Inferior parietal cortex (tissue), 1 donor: ENCODE data around the gene INF2.

Experiments used
- DNase-seq: peaks from one replicate; pipeline ENCODE4 v3.0.0-alpha.2; 2016; ENCODE audit errors: extremely low spot score

INF2 gene

DNA sequence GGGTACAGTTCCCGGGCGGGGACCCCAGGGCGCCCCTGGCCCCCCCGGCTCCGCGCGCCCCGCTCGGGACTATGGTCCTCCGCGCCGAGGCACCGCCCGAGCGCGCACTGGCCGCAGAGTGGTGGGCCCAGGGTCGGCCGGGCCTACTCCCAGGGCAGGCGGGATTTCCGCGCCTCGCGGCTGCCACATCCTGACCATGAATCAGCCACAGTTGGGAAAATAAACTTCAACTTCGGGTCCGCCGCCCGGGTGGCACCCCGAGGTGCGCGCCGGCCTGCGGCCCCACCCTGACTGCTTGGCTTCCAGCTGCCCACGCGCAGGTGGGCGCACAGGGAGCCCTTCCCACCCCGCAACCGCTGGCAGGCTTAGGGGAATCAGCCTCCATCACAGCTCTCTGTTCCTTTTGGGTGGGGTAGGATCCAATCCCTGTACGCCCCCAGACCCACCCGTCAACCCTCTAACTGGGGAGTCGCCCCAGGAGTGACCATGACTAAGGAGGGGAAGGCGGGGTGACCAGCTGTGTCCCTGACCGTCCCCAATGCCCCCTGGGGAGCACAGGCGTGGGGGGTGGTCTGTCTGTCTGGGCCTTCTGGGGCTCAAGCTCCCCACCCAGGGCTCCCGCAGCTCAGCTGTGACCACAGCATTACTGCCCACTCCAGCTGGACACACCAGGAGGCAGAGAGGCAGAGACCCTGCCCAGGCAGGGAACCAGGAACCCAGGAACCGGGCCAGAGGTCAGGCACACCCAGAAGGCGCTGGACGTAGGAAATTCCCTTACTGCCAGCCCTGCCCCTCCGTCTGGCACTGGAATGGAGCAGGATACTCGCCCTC, 678 bp downstream of the INF2 start:
- DNase-seq: no peak

- no peak for DNase-seq
Observed at GRCh38 chr14:104690861-104691455, 1.5 kb downstream of the INF2 start.

- no peak for DNase-seq
Observed at GRCh38 chr14:104691546-104692260, 2.3 kb downstream of the INF2 start.

DNA sequence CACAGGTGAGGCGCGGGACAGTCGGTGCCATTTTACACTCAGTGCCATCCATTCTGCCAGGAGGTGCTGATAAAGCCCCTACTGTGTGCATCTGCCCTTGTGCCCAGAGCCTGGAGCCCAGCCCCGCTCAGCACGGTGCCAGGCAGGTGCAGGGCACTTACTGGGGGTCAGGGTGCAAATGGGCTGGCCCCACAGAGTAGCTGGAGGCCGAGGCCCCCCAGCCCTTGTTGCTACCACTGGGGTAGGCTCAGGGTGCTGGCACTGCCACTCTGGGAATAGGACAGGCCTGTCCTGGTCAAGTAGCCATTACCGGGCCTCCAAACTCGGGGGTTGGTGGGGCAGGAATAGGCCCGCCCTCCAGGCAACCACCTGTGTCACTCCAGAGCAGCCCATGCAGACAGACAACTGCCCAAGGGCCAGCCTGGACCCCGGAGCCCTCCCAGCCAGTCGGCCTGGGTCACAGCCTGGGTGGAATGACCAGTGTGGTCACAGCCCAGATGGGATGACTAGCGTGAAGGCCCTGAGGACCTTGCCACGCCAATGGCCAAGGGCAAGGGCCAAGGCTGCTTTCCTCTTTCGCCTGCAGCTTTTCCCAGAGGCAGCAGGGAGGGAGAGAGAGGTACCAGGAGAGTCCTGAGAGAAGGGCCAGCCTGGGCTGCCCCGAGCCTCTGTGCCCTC, 3.0 kb downstream of the INF2 start:
- DNase-seq: no peak

GRCh38 chr14:104692939-104693315, 3.5 kb downstream of the INF2 start:
- no peak for DNase-seq

DNA sequence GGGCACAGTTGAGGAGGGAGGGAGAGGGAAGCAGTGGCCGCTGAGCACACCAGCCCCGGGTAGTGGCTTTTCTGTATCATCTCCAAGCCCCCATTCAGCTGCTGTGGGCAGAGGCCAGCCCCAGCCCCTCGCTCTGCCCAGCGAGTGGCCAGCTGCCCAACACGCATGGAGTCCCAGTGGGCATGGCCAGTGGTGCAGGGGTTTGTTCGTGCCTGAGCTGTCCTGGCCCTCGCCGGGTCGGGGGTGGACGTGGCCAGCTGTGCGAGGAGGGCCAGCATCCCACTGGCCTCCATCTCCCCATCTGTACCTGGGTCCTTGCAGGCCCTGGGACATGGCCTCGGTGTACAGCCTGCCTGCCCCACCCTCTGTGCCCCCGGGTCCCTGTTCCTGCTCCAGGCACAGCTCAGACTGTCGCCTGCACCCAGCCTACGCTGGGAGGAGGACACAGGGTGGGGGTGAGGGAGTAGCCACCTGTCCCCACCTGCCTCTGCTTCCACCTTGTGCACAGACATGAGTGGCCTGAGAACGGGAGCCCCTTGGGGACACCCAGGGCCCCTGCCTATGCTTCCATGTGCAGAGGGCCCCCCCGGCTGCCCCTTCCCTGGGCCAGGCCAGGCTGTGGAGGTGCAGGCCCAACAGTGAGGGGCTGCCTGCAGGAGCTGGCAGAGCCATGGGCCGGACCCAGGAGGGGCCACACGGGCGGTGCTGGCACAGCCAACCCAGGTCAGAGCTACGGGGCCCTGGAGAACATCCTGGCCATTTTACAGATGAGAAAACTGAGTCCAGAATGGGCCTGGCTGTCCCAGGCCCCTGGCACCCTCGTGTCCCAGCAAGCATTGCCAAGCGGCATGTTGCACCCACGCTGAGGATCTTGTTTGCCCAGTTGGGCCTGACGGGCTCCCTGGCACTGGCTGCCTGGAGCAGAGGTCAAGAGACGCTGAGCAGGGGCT, 4.3 kb downstream of the INF2 start:
- DNase-seq: no peak

DNA sequence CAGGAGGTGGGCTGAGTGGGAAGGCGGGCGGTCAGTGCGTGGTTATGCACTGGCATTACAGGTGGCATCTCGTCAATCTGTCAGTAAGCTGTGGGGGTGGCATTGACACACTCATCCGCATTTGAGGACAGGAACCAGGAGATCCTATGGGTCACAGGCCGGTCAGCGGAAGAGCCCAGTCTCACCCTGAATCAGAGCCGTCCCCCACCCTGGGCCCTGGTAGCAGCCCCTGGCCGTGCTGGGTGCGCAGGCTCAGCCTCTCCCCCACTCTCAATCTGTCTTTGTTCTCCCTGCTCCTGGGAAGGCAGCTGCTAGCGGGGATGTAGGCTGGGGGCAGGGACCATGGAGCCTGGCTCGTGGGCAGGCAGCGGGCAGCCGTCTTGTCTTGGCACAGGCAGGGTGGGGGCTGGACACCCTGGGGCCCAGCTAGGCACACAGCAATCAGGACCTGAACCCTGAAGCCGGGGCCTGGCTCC, 5.1 kb downstream of the INF2 start:
- DNase-seq: peak; percentile 74

- no peak for DNase-seq
Observed at GRCh38 chr14:104694991-104695659, 5.7 kb downstream of the INF2 start.

DNA sequence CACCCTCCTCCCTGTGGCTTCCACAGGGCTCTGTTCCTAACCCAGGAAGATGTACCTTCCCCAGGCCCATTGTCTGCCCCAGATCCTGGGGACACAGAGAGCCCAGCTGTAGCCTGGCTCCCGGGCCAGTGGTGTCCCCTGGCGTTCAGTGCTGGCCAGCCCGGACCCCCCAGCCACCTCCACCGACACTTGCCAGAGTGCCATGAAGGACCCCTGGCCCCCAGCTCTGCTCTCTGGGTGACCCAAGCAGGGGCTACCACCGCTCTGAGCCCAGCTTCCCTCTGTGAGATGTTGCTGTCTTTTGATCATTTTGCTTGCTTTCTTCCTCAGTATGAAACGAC, 6.2 kb downstream of the INF2 start:
- no peak for DNase-seq

GRCh38 chr14:104696671-104697316, 7.4 kb downstream of the INF2 start:
- no peak for DNase-seq

DNA sequence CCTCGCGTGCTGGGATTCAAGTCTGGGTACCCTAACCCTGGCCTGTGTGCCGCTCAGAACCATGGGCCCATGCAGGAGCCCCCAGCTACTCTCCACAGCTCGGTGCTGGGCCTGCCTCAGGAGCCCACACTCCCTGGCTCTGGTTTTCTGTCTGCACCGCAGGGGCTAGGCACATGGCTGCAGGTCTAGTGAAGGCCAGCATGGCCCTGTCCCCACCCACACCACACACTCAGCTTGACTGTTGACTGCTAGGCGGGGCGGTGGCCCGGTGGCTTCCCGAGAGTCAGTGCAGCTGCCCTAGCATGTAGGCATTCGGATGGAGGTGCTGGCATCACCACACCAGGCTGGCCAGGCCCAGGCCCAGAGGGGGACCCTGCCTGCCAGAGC, 7.9 kb downstream of the INF2 start:
- DNase-seq: no peak

GRCh38 chr14:104697892-104698583, 8.6 kb downstream of the INF2 start:
- DNase-seq: no peak

DNA sequence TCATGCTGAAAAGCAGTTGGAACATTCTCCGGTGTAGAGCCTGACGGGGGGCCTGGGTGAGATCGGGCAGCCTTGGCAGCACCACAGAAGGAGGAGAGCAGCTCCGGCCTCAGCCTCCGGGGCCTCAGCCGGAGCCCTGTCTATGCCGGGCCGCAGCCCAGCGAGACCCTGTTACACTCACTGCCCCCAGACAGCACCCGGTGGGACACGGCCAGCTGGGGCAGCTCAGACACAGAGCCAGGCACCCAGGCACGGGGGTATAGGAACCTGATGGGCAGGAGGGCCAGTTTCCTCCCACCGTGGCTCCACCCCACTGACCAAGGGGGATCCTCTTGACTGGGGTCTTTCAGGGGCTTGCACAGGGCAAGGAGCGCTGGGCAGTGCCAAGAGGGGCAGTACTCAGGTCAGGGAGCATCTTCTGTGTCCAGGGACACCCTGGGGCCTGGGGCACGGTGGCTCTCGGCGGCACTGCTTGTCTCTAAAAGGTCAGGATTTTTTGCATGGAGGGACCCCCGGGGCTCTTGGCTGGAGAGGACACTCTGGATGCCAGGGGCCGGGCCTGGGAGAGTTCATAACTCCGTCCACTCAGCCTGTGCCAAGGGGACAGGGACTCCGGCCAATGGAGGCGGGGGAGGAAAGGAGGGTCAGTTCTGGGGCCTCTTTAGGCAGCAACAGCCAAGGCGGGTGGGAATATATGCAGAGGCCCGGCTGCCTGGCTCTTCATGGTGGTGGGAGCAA, 9.4 kb downstream of the INF2 start:
- DNase-seq: no peak

DNA sequence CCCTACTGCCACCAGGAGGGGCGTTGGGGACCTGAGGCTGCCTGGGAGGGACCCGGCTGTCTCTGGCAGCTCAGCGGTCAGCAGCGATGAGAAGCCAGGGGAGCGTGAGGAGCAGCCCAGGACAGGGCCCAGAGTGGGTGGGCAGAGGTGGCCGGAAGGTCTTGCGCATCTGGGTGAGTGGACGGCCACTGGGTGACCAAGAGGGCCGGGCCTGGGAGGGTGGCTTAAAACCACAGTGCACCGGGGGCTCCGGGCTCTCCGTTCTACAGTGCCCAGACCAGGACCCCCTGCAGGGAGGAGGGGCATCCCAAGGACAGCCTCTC, 10.0 kb downstream of the INF2 start:
- DNase-seq: no peak

DNA sequence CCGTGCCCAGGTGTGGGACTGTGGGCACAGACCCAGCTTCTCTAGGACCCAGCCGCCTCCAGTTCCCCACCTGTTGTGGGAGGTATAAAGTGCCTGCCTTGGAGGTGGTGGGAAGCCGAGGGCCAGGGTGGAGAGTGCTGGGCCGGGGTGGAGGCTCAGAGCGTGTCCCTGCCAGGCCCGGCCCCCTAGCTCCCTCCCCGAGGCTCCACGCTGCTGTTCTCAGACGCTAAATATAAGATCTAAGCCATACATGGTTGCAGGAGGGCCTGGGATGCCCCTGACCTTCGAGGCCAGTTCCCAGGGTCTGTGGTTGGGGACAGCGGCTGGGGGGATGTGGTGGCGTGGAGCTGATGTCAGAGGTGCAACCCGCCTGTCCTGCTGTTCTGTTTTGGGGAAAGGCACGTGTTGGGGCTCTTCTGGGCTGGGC, 10.8 kb downstream of the INF2 start:
- DNase-seq: no peak

GRCh38 chr14:104700747-104701217, 11.4 kb downstream of the INF2 start:
- DNase-seq: no peak

DNA sequence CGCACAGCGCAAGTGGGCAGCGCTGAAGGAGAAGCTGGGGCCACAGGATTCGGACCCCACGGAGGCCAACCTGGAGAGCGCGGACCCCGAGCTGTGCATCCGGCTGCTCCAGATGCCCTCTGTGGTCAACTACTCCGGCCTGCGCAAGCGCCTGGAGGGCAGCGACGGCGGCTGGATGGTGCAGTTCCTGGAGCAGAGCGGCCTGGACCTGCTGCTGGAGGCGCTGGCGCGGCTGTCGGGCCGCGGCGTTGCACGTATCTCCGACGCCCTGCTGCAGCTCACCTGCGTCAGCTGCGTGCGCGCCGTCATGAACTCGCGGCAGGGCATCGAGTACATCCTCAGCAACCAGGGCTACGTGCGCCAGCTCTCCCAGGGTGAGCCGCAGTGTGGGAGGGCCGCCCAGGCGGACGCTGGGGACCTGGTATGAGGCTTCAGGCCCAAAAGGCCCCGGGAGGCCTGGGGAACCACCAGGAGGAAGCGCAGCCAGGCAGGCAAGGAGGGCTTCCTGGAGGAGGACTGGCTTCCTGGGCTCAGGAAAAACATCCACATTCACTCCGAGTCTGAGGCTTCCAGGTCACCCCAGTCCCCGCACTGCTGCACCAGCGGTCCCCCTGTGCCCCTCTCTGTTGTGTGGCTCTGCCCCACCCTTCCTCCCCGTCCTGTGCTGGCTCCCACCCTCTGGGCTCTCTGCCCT, 12.1 kb downstream of the INF2 start:
- DNase-seq: no peak

- DNase-seq: no peak
Observed at GRCh38 chr14:104702106-104702505, 12.7 kb downstream of the INF2 start.
